Breast epithelium (tissue), 3 donors: ENCODE data around the gene USP15.

Source experiments
- CTCF ChIP-seq, 3 donors: fragments of 450-650 bp; IDR thresholded peaks; one replicate each; pipeline ENCODE4 v1.5.1; 2016 to 2017; ENCODE audit warnings: antibody characterized with exemption in 3 of 3, mild to moderate bottlenecking in 3 of 3, moderate library complexity in 3 of 3
- POLR2A ChIP-seq: fragments of 450-650 bp; IDR thresholded peaks from one replicate; pipeline ENCODE4 v1.6.1; 2016; ENCODE audit warnings: antibody characterized with exemption, mild to moderate bottlenecking, moderate library complexity

DNA sequence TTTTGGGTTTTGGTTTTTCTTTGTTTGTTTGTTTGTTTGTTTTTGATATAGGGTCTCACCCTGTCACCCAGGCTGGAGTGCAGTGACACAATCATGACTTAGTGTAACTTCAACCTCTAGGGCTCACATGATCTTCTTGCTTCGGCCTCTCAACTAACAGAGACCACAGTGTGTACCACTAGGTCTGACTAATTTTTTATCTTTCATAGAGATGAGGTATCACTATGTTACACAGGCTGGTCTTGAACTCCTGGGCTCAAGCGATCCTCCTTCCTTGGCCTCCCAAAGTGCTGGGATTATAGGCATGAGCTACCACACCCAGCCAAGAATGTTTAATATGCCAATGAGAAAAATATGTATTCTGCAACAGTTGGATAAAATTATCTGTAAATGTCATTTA, 29.6 kb upstream of the USP15 start:
- TF ChIP-seq POLR2A (no peak), CTCF (IDR thresholded peaks at IDR 0.05) (no peak)
